ENCODE data around the gene SORBS1.

SORBS1 gene

GRCh38 chr10:95505641-95506040, 55.5 kb downstream of the SORBS1 start:
- Mint-ChIP-seq H3K36me3 (no peaks in the 10 kb centered on the region), H3K9me3 (no peaks in the 10 kb centered on the region), H3K4me1 (no peaks in the 10 kb centered on the region), H3K27ac (no peak overlapping the region), H3K4me3 (no peak overlapping the region), H3K27me3 (peaks cover 21% of the 10 kb centered on the region)
- DNase-seq = no peak
- CTCF ChIA-PET = interaction anchor here (0.6 kb wide), 1 partner anchor 1153 kb away, joined by 3 read pairs; no protein-coding TSS in a partner anchor

- Mint-ChIP-seq H3K27me3 (peaks cover 22% of the 10 kb centered on the region), H3K4me1 (no peaks in the 10 kb centered on the region), H3K4me3 (no peak overlapping the region), H3K27ac (no peak overlapping the region), H3K36me3 (no peaks in the 10 kb centered on the region), H3K9me3 (no peaks in the 10 kb centered on the region)
- CTCF ChIA-PET = no interaction called here
- no peak for DNase-seq
Measured at GRCh38 chr10:95505084-95505610, 56.0 kb downstream of the SORBS1 start.

GRCh38 chr10:95504246-95504691, 56.9 kb downstream of the SORBS1 start:
- no peak for DNase-seq
- Mint-ChIP-seq H3K27ac (no peak overlapping the region), H3K4me3 (no peak overlapping the region), H3K36me3 (no peaks in the 10 kb centered on the region), H3K4me1 (no peaks in the 10 kb centered on the region), H3K27me3 (peaks cover 22% of the 10 kb centered on the region), H3K9me3 (no peaks in the 10 kb centered on the region)
- CTCF ChIA-PET = no interaction called here

- Mint-ChIP-seq H3K4me3 (no peak overlapping the region), H3K27ac (no peak overlapping the region), H3K27me3 (peaks cover 22% of the 10 kb centered on the region), H3K4me1 (no peaks in the 10 kb centered on the region), H3K9me3 (no peaks in the 10 kb centered on the region), H3K36me3 (no peaks in the 10 kb centered on the region)
- CTCF ChIA-PET = no interaction called here
- no peak for DNase-seq
Measured at GRCh38 chr10:95503526-95503925, 57.6 kb downstream of the SORBS1 start.

- Mint-ChIP-seq H3K36me3 (no peaks in the 10 kb centered on the region), H3K9me3 (no peaks in the 10 kb centered on the region), H3K27me3 (peaks cover 22% of the 10 kb centered on the region), H3K27ac (no peak overlapping the region), H3K4me3 (no peak overlapping the region), H3K4me1 (no peaks in the 10 kb centered on the region)
- DNase-seq = no peak
- CTCF ChIA-PET = no interaction called here
Measured at GRCh38 chr10:95503001-95503400, 58.2 kb downstream of the SORBS1 start.

GRCh38 chr10:95502377-95502776, 58.8 kb downstream of the SORBS1 start:
- no peak overlapping the region for H3K27ac Mint-ChIP-seq
- no peak for DNase-seq
- no peak overlapping the region for H3K4me3 Mint-ChIP-seq
- no peaks in the 10 kb centered on the region for H3K4me1 Mint-ChIP-seq
- H3K36me3 Mint-ChIP-seq = no peaks in the 10 kb centered on the region
- peaks cover 22% of the 10 kb centered on the region for H3K27me3 Mint-ChIP-seq
- CTCF ChIA-PET = no interaction called here
- H3K9me3 Mint-ChIP-seq = no peaks in the 10 kb centered on the region

GRCh38 chr10:95501203-95502094, 59.7 kb downstream of the SORBS1 start:
- no peaks in the 10 kb centered on the region for H3K4me1 Mint-ChIP-seq
- H3K27me3 Mint-ChIP-seq = peaks cover 25% of the 10 kb centered on the region
- H3K9me3 Mint-ChIP-seq = no peaks in the 10 kb centered on the region
- no peaks in the 10 kb centered on the region for H3K36me3 Mint-ChIP-seq
- H3K4me3 Mint-ChIP-seq = no peak overlapping the region
- CTCF ChIA-PET = interaction anchor here (0.6 to 0.9 kb wide), 2 partner anchors 8 to 99 kb away, joined by 4 to 5 read pairs; no protein-coding TSS in a partner anchor
- no peak overlapping the region for H3K27ac Mint-ChIP-seq
- no peak for DNase-seq

- Mint-ChIP-seq H3K27ac (no peak overlapping the region), H3K4me3 (no peak overlapping the region), H3K36me3 (no peaks in the 10 kb centered on the region), H3K27me3 (peaks cover 29% of the 10 kb centered on the region), H3K9me3 (no peaks in the 10 kb centered on the region), H3K4me1 (no peaks in the 10 kb centered on the region)
- DNase-seq = no peak
- CTCF ChIA-PET = no interaction called here
Measured at GRCh38 chr10:95500649-95501048, 60.5 kb downstream of the SORBS1 start.

- CTCF ChIA-PET = no interaction called here
- Mint-ChIP-seq H3K9me3 (no peaks in the 10 kb centered on the region), H3K27ac (no peak overlapping the region), H3K27me3 (peaks cover 26% of the 10 kb centered on the region), H3K36me3 (no peaks in the 10 kb centered on the region), H3K4me1 (no peaks in the 10 kb centered on the region), H3K4me3 (no peak overlapping the region)
- no peak for DNase-seq
Measured at GRCh38 chr10:95500097-95500496, 61.1 kb downstream of the SORBS1 start.

- CTCF ChIA-PET = no interaction called here
- DNase-seq = no peak
- H3K4me1 Mint-ChIP-seq = no peaks in the 10 kb centered on the region
- H3K36me3 Mint-ChIP-seq = no peaks in the 10 kb centered on the region
- no peak overlapping the region for H3K27ac Mint-ChIP-seq
- peaks cover 21% of the 10 kb centered on the region for H3K27me3 Mint-ChIP-seq
- H3K9me3 Mint-ChIP-seq = no peaks in the 10 kb centered on the region
- H3K4me3 Mint-ChIP-seq = no peak overlapping the region
Measured at GRCh38 chr10:95499482-95499989, 61.6 kb downstream of the SORBS1 start.

- no peak overlapping the region for H3K4me3 Mint-ChIP-seq
- no peak overlapping the region for H3K27ac Mint-ChIP-seq
- no peaks in the 10 kb centered on the region for H3K36me3 Mint-ChIP-seq
- peaks cover 15% of the 10 kb centered on the region for H3K27me3 Mint-ChIP-seq
- no peaks in the 10 kb centered on the region for H3K4me1 Mint-ChIP-seq
- no peaks in the 10 kb centered on the region for H3K9me3 Mint-ChIP-seq
- DNase-seq = no peak
- CTCF ChIA-PET = no interaction called here
Measured at GRCh38 chr10:95496951-95497350, 64.2 kb downstream of the SORBS1 start.

- Mint-ChIP-seq H3K4me3 (no peak overlapping the region), H3K27me3 (peaks cover 12% of the 10 kb centered on the region), H3K27ac (no peak overlapping the region), H3K36me3 (no peaks in the 10 kb centered on the region), H3K4me1 (no peaks in the 10 kb centered on the region), H3K9me3 (no peaks in the 10 kb centered on the region)
- CTCF ChIA-PET = no interaction called here
- DNase-seq = no peak
Measured at GRCh38 chr10:95496246-95496911, 64.8 kb downstream of the SORBS1 start.

- Mint-ChIP-seq H3K27me3 (peaks cover 7% of the 10 kb centered on the region), H3K9me3 (no peaks in the 10 kb centered on the region), H3K36me3 (no peaks in the 10 kb centered on the region), H3K4me1 (no peaks in the 10 kb centered on the region), H3K4me3 (no peak overlapping the region), H3K27ac (no peak overlapping the region)
- CTCF ChIA-PET = no interaction called here
- no peak for DNase-seq
Measured at GRCh38 chr10:95493862-95494261, 67.3 kb downstream of the SORBS1 start.

- Mint-ChIP-seq H3K4me1 (peaks cover 6% of the 10 kb centered on the region), H3K9me3 (no peaks in the 10 kb centered on the region), H3K4me3 (no peak overlapping the region), H3K27me3 (peaks cover 4% of the 10 kb centered on the region), H3K36me3 (no peaks in the 10 kb centered on the region), H3K27ac (no peak overlapping the region)
- no peak for DNase-seq
- CTCF ChIA-PET = no interaction called here
Measured at GRCh38 chr10:95487994-95488393, 73.2 kb downstream of the SORBS1 start.

Measured in activated naive CD4-positive, alpha-beta T cell treated with anti-CD3 and anti-CD28 coated beads, Interleukin-2, amount 10 ng/mL, durations not matched to agents 7 days and 5 days (primary cell).